ENCODE measurements around the gene TATDN3. TPM values are rescaled to one million over a fixed set of nuclear protein-coding genes. Genes with fewer than 3 reads are reported as not detected.

The TATDN3 gene
- total and polyA plus RNA-seq, 2 of the 8 experiments (the other 6 are each of a cell fraction or from before 2014, with no cell fraction given), result 6.9 to 19.4 TPM

GRCh38 chr1:212780759-212781158 is 10.9 kb upstream of the TATDN3 start (continued):
- no peak for TF ChIP-seq CHD7 (IDR thresholded peaks at IDR 0.05; ENCODE audit: insufficient replicate concordance, low read length)
- TF ChIP-seq TCF12 (IDR thresholded peaks at IDR 0.05; ENCODE audit: low read depth, low read length), result no peak
- no peak for TF ChIP-seq RFX5 (IDR thresholded peaks at IDR 0.05; ENCODE audit: borderline replicate concordance, low read depth, low read length)
- TF ChIP-seq E2F6 (IDR thresholded peaks at IDR 0.05), result no peak
- TF ChIP-seq EP300 (IDR thresholded peaks at IDR 0.05; ENCODE audit: borderline replicate concordance in 1 of 2, low read depth in 2 of 2, low read length in 2 of 2), result no peak
- no peak for TF ChIP-seq BACH1 (IDR thresholded peaks at IDR 0.05; ENCODE audit: low read length)
- no peak for TF ChIP-seq KDM1A (IDR thresholded peaks at IDR 0.05; ENCODE audit: borderline replicate concordance, low read length)
- TF ChIP-seq SIRT6 (IDR thresholded peaks at IDR 0.05; ENCODE audit: low read length), result no peak
- TF ChIP-seq SIN3A (conservative IDR thresholded peaks at IDR 0.05 in 1 of 2, IDR thresholded peaks at IDR 0.05 in 1 of 2; ENCODE audit: low read depth in 1 of 2, low read length in 2 of 2), result no peak
